Gastroesophageal sphincter (tissue), 3 donors: ENCODE data around the gene TCF7L2.

ENCODE experiments used
- CTCF ChIP-seq, 4 experiments: fragments of 200-600 bp in 2 of 4; fragments of 450-650 bp in 2 of 4; sonication (generic) in 1 of 4; IDR thresholded peaks; one replicate each; pipeline ENCODE4 v1.5.1; 2017 to 2019; ENCODE audit warnings: antibody characterized with exemption in 4 of 4, mild to moderate bottlenecking in 2 of 4, moderate library complexity in 2 of 4
- EP300 ChIP-seq: sonication (generic); formaldehyde crosslinking; IDR thresholded peaks from one replicate; pipeline ENCODE4 v1.6.1; 2017; ENCODE audit warnings: antibody characterized with exemption, mild to moderate bottlenecking

- TF ChIP-seq EP300 (no peak), CTCF (IDR thresholded peaks at IDR 0.05) (no peak)
Measured at GRCh38 chr10:113059371-113059780, 109.3 kb downstream of the TCF7L2 start.
